Stimulated activated CD8-positive, alpha-beta memory T cell treated with anti-CD3 and anti-CD28 coated beads, Interleukin-15, amount 100 ng/mL, for 1 hour (primary cell): ENCODE measurements around the gene GMDS.

Experiments used
- DNase-seq: peaks from one replicate; pipeline ENCODE4 v3.0.0-alpha.2; 2020; ENCODE audit warnings: low read depth

GMDS gene

DNA sequence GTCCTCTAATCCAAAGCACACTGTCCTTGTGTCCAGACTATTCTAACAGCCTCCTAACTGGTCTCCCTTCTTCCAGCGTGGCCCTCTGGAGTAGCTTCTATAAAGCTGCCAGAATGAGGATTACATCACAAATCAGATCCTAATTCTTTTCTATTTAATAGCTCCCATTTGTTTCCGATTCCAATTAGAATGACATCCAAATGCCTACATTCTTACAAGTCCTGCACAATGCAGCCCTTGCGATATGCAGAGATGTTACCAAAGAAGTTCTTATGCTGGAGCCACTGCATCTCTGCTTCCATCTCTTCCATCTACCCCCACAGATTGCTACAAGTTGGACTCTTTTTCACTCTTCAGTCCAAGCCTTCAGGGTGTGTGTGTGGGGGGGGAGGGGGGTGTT lies 40.0 kb downstream of the GMDS start:
- DNase-seq, result no peak

GRCh38 chr6:2204272-2204671 lies 41.1 kb downstream of the GMDS start:
- no peak for DNase-seq

DNA sequence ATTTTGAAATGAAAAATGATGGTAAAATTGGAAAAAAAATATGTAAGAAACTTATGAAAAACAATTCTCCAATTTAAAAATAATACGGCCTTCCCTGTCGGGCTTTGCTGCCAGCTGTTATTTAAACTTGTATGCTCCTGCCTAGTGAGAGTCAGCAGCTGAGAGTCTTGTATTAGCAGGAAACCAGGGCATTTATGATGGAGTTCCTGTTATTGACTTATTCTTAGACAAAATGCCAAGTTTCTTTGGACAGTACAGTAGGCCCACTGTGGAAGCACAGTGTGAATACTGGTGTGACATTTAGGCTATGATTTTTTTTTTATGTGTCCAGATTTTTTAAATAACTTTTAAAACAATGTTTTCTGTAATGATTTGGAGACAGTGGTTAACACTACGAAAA lies 42.1 kb downstream of the GMDS start:
- no peak for DNase-seq

GRCh38 chr6:2197984-2198383 lies 47.4 kb downstream of the GMDS start:
- no peak for DNase-seq

GRCh38 chr6:2197177-2197671 lies 48.2 kb downstream of the GMDS start:
- DNase-seq, result no peak

GRCh38 chr6:2196079-2196679 lies 49.2 kb downstream of the GMDS start:
- no peak for DNase-seq

DNA sequence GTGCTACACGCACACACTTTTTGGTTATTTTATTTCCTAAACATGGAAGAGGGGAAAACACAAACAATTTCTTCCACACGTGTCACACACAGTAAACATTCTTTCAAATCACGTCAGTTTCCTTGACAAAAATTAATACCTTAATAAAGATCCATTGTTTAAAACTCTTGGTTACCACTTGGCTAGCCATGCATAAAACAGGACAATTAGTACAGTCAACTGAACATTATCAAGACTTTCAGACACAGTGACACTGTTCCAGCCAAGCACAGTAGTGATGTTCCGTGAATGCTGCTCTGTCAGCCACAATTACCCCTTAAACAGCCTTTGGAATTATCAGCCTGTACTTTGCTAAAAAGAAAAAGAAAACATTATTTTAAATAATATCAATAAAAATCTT lies 50.8 kb downstream of the GMDS start:
- no peak for DNase-seq

DNA sequence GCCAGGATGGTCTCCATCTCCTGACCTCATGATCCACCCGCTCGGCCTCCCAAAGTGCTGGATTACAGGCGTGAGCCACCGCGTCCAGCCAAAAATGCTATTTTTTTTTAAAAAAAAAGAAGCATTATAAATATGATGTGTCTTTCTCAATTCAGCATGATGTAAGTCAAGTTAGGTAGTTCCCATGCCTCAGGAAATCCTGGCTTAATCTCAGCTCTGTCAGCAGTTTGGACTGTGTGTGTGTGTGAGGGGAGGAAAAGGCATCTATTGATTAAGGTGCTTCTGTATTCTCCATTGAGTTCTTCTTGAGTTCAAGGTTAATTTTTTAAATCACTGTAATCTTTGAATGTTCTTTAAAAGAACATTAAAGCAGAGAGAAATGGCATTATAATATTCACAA lies 51.5 kb downstream of the GMDS start:
- DNase-seq, result no peak

DNA sequence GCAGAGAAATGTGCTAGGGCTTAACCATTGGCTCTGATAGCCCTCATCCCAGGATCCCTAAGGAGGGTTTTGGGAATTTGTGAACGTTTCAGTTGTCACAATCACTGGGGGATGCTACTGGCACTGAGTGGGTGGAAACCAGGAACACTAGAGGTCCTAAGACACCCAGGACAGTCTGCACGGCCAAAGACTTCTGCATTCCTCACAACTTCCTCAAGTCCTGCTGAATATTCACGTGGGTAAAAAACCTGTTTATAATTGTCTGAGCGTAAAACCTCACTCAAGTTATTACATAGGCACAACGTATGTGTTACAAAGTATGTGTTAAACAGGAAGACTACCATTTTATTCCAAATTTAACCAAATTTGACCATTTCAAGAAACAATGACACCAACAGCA lies 52.4 kb downstream of the GMDS start:
- DNase-seq, result no peak

GRCh38 chr6:2191390-2191740 lies 54.0 kb downstream of the GMDS start:
- no peak for DNase-seq

- no peak for DNase-seq
Measured at GRCh38 chr6:2190661-2191389, 54.6 kb downstream of the GMDS start.

DNA sequence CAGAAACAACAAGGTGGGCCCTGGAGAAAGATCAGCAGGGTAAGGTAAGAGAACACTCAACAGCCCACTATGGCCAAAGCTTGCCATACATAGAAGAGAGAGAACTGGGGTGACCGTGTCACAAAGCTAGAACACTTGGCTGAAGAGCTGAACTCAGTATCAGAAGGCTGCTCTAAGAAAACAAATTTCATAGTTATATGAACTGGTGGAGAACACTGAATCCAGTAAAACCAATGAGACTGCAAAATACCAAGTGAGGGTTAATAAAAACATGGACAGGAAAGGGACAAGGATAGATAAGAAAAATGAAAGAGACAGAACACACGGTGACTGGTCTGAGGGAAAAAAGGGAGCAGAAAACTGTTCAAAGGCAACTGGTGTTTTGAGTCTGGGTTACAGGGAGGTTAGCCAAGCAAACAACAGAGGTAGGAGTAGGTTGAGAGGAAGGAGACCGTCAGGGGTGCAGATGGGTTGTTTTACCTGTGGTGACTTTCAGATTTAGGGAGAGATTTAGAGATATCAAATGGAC lies 56.5 kb downstream of the GMDS start:
- DNase-seq, result no peak

DNA sequence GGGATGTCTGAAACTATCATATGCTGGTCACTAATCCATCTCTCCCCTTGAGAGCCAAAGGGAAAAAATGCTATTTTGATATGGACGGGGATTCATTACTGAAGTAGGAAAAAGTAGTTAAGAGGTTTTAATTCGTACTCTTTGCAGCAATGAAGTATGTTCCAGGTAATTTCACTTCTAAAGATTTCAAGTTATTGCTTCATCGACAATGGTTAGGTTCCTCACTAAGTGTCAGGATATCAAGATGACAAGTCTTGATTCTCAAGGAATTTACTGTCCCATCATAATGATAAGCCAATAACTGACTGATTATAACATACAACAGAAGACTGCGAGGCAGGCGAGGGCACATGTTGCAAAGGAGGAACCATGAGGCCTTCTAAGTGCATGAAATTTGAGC lies 57.0 kb downstream of the GMDS start:
- DNase-seq, result no peak

GRCh38 chr6:2187826-2188225 lies 57.6 kb downstream of the GMDS start:
- no peak for DNase-seq

DNA sequence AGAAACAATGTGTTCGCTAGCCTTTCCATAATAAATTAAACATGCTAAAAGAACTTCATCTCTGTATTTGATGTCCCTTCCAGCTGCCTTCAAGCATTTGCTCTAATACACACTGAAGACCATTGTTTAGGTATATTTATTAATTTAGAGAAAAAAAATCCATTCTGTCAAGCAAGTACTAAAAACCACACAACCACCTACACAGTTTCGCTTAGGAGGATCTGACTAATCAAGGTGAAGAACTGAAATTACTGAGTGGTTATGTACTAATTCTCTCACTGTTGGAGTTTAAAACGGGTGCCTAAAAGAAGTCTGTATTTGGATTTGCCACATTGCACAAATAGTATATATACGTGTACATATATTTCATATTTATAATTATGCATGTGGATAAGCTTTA lies 58.9 kb downstream of the GMDS start:
- DNase-seq, result no peak

- DNase-seq, result no peak
Measured at GRCh38 chr6:2185466-2185865, 59.9 kb downstream of the GMDS start.

GRCh38 chr6:2184700-2185455 lies 60.5 kb downstream of the GMDS start:
- DNase-seq, result no peak

DNA sequence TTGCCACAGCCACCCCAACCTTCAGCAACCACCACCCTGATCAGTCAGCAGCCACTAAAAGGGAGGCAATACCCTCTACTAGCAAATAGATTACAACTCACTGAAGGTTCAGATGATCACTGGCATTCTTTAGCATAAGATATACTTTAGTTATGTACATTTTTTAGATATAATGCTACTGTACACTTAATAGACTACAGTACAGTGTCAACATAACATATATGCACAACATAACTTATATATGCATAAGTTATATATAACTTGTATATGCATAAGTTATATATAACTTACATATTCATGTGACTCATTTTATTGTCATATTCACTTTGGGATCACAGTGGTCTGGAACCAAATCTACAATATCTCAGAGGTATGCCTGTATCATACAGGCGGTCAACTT lies 61.7 kb downstream of the GMDS start:
- no peak for DNase-seq

GRCh38 chr6:2183246-2183645 lies 62.2 kb downstream of the GMDS start:
- DNase-seq, result no peak

DNA sequence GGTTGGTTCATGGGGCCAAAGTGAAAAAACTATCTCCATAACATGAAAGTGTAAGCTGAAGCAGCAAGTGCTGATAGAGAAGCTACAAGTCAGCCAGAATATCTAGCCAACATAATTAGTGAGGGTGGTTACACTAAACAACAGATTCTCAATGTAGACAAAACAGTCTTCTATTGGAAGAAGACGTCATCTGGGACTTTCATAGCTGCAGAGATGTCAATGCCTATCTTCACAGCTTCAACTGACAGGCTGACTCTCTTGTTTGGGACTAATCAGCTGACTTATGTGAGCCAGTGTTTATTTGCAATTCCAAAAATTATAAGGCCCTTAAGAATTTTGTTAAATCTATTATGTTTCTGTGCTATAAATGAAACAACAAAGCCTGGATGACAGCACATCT lies 63.2 kb downstream of the GMDS start:
- no peak for DNase-seq

GRCh38 chr6:2181567-2181966 lies 63.8 kb downstream of the GMDS start:
- DNase-seq, result no peak

DNA sequence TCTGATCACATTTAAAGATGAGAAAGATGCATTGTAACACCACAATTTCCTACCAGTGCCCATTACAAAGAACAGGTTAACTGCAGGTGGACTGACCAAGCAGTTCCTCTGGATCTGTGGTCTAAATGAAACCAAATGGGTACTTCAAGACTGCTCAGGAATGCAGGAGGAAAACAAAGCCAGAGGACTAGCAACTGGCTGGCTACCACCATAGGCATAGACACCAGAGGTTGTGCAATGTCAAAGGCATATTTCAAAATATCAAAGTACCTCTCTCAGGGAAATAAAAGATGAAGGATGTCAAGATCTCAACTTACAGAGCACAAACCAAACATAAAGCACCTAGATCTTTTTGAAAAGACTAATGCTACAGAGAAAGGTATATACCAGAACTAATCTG lies 65.5 kb downstream of the GMDS start:
- DNase-seq, result no peak

DNA sequence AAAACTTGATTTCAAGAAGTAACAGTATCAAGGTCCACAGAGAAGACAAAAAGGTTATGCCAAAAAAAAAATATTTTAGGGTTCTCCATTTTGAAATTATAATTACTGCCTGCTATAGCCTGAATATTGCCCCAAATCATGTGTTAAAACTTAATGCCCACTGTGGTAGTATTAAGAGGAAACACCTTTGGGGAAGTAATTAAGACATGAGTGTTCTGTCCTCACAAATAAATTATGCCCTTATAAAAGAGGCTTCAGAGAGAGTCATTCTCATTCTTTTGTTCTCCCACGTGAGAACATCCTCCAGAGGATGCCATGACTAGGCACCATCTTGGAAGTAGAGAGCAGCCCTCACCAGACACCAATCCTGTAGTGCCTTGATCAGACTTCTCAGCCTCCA lies 66.2 kb downstream of the GMDS start:
- no peak for DNase-seq
